ENCODE data around the gene WDR26.

WDR26 gene

GRCh38 chr1:224434691-224435317, at the start of gene WDR26 (continued):
- TF ChIP-seq ZNF148 (tag by site-specific recombination; IDR thresholded peaks at IDR 0.05; ENCODE audit: borderline replicate concordance) (no peak), ZNF37A (tag by site-specific recombination; IDR thresholded peaks at IDR 0.05) (no peak), ZNF544 (tag by site-specific recombination; IDR thresholded peaks at IDR 0.05) (no peak), ZFP37 (tag by site-specific recombination; IDR thresholded peaks at IDR 0.05) (peak; percentile 97), ZBTB44 (tag by site-specific recombination; IDR thresholded peaks at IDR 0.05) (no peak), ZNF558 (tag by site-specific recombination; IDR thresholded peaks at IDR 0.05) (no peak), ZNF10 (tag by site-specific recombination; IDR thresholded peaks at IDR 0.05) (peak; percentile 91), ZNF692 (tag by site-specific recombination; IDR thresholded peaks at IDR 0.05) (peak; percentile 87), ZNF114 (tag by site-specific recombination; IDR thresholded peaks at IDR 0.05) (no peak), OVOL3 (tag by site-specific recombination; IDR thresholded peaks at IDR 0.05) (peak; percentile 36; the same call in 1 of the 2 replicates), ZNF639 (tag by site-specific recombination; IDR thresholded peaks at IDR 0.05) (no peak; the same call in none of the 2 replicates), IKZF3 (tag by site-specific recombination; IDR thresholded peaks at IDR 0.05) (no peak), ZNF776 (tag by site-specific recombination; IDR thresholded peaks at IDR 0.05; ENCODE audit: borderline replicate concordance) (no peak), HOXD13 (CRISPR knock-in tag; IDR thresholded peaks at IDR 0.05; ENCODE audit: borderline replicate concordance) (no peak), GLIS1 (tag by site-specific recombination; IDR thresholded peaks at IDR 0.05) (peak; percentile 88), ZBTB48 (tag by site-specific recombination; IDR thresholded peaks at IDR 0.05) (peak; percentile 93), ZNF518A (tag by site-specific recombination; conservative IDR thresholded peaks at IDR 0.05; ENCODE audit: low read depth) (peak; percentile 65), TCF7L2 (IDR thresholded peaks at IDR 0.05; ENCODE audit: borderline replicate concordance, low read depth, low read length) (no peak), ZSCAN16 (tag by site-specific recombination; IDR thresholded peaks at IDR 0.05) (peak; percentile 37; the same call in 1 of the 2 replicates), GLIS2 (tag by site-specific recombination; IDR thresholded peaks at IDR 0.05) (peak; percentile 99), ZNF626 (tag by site-specific recombination; IDR thresholded peaks at IDR 0.05) (no peak), ZNF785 (tag by site-specific recombination; IDR thresholded peaks at IDR 0.05) (no peak), ZNF660 (tag by site-specific recombination; IDR thresholded peaks at IDR 0.05) (peak; percentile 68), ZFHX2 (tag by site-specific recombination; conservative IDR thresholded peaks at IDR 0.05) (peak; percentile 40), ZNF561 (tag by site-specific recombination; IDR thresholded peaks at IDR 0.05; ENCODE audit: borderline replicate concordance) (peak; percentile 84; the same call in 1 of the 2 replicates), GFI1B (tag by site-specific recombination; IDR thresholded peaks at IDR 0.05) (0 out of 2 replicates have a peak, but pooled peaks have one; percentile 7), GLI2 (tag by site-specific recombination; IDR thresholded peaks at IDR 0.05; ENCODE audit: borderline replicate concordance, low read depth) (no peak)

Measured in HEK293 (cell line).